GM18870 (cell line): ENCODE results near the gene NKIRAS2.

Experiments used
- ATAC-seq: cut with Tn5 transposase; IDR thresholded peaks from one replicate; pipeline ENCODE4 v1.9.1; 2021; ENCODE audit warnings: moderate library complexity; ENCODE audit not compliant: unreplicated experiment

Gene NKIRAS2

GRCh38 chr17:42025936-42026335 is 6.0 kb downstream of the NKIRAS2 start:
- no peak for ATAC-seq

- ATAC-seq, result no peak
Observed at GRCh38 chr17:42026857-42027589, 7.1 kb downstream of the NKIRAS2 start.

DNA sequence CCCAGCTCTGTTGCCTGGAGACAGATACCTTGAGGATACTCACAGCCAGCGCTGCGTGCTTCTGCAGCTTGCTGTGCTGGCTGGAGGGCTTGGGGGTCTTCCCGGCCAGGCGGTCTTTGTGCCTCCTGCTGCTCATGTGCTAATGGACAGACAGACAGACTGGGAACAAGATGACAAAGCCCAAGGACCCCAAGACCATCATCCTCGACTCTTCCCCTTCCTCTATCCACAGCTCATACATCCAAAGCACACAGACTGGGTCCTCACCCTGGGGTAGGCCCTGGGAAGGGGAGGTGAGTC is 7.7 kb downstream of the NKIRAS2 start:
- no peak for ATAC-seq

- ATAC-seq, result no peak
Observed at GRCh38 chr17:42027961-42028790, 8.3 kb downstream of the NKIRAS2 start.

DNA sequence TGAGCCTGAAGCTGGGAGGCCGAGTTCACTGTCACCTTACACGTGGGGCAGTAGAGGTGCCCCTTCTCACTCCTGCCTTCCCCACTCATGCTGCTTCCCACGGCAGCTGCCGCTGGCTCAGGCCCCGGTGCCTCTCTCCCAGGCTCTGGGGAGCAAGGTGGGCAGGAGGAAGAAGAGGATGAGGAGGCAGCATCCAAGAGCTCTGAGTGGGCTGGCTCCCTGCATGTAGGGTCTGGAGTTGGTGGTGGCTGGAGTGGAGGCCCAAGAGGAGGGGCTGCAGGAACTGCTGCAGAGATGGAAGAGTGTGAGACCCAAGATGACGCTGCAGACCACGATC is 8.9 kb downstream of the NKIRAS2 start:
- no peak for ATAC-seq

- no peak for ATAC-seq
Observed at GRCh38 chr17:42031584-42031983, 11.7 kb downstream of the NKIRAS2 start.

DNA sequence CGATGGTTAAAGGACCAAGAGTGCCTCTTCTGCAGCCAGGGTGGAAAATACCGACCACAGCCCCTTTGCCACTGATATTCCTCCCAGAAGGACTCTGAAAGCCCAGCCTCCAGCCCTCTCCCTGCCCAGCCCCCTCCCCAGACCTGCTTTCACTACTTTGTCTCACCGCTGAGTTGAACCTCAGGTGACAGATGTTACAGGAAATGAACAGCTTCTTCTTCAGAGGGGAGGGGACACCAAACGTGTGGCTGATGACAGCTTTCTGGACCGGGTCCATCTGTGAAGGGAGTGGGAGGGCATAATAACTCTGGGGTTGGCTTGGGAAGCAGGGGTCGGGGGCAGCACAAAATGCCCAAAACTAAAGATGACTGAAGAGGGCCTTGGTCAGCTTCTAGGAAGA is 14.2 kb downstream of the NKIRAS2 start:
- no peak for ATAC-seq

DNA sequence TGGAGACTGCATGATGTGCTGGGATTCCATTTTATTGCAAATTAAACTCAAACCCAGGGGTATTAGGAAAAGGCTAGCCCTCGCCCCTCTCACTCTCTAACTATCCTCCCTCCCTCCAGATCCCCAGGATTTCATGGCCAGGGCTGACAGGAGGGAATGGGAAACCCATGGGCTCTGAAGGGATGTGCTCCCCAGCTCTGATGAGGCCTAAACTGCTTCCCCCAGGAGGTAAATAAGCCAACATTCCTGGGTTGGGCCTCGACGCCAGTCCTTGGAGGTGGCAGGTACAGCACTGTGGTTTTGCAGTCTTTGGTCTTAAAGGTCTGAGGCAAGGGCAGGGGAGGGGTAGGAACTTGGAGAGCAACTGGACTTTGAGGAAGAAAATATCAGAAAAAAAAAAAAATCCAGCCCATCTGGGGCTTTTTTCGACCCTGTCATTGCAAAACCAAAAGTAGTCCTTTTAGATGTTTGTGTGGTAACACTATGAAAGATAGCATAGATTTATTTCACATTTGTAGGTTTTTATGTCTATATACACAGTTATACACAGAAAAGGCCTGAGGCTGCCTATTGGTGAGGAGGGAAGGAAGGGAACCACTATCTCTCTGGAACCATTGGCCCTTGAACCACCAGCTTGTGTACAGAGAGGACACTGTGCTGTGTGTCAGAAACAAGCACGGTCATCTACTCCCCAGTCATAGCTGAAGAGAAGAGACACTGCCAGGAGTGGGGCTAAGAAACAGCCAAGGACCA is 18.5 kb downstream of the NKIRAS2 start:
- ATAC-seq, result no peak

GRCh38 chr17:42039794-42040763 is 20.2 kb downstream of the NKIRAS2 start:
- ATAC-seq, result no peak

DNA sequence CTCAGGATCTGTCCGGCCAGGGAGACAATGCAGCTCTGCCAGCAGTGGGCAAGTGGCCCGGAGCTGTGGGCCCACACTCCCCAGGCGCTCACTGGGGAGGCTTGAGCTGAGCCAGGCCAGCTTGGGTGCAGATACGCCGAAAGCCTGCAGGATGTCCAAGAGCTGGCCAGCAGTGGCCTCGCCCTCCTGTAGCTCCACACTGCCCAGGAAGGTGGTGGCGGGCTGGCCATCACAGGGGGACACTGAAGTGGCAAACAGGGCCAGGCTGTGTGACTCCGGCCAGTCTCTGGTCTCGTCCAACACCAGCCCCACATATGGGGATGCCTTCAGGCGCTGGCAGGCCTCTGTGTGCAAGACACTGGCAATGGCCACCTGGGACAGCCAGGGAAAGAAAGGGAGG is 20.9 kb downstream of the NKIRAS2 start:
- no peak for ATAC-seq

GRCh38 chr17:42041619-42042018 is 21.7 kb downstream of the NKIRAS2 start:
- no peak for ATAC-seq

- no peak for ATAC-seq
Observed at GRCh38 chr17:42042598-42043319, 22.9 kb downstream of the NKIRAS2 start.

DNA sequence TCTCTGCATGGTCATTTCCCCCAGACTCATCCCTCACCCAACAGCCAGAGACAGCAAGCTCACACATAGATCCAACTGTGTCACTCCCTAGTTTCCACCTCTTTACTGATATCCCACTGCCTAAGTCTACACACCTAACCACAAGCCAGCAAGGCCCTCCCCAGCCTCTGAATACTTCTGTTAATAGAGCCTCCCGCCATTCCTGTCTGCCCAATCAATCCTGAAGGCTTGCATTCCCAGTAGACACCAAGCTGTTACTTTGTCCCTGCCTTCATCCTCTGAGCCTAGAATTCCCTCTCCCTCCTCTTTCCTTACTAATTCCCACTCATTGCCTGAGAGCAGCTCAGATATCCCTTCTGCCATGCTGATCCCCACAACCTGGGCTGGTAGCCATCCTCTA is 25.8 kb downstream of the NKIRAS2 start:
- ATAC-seq, result no peak

DNA sequence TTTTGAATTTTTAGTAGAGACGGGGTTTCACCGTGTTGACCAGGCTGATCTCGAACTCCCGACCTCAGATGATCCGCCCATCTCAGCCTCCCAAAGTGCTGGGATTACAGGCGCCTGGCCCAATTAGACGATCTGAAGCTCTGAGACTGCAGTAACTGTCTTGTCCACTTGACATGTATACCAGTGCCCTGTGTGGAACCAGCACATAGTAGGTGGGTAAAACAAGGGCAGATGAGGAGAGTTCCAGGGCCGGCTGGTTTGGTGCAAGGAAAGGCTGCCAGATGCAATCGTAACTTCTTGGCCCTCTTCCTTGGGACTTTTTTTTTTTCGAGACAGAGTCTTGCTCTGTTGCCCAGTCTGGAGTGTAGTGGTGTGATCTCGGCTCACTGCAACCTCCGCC is 27.5 kb downstream of the NKIRAS2 start:
- ATAC-seq, result no peak

DNA sequence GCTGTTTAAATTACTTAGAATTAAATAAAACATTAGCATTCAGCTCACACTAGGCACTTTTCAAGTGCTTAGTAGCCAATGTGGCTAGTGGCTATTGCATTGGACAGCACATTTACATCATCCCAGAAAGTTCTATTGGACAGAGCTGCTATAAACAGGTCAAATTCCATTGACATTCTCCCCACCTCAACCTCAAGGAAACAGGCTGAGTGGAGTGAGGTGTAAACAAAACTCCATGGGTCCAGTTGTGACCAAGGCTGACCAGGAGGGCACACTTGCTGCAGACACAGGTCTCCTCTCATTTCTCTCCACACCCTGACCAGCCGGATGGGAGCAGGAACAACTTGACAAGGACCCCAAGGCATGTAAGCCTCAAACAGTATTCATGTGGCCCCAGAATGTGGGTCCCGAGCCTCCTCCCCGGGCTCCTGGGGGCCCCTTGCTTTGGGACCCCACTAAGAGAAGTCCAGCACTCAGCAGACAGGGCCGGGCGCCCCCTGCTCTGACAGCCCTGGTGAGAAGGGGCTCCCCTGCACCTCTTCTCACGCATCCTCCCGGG is 30.0 kb downstream of the NKIRAS2 start:
- no peak for ATAC-seq

DNA sequence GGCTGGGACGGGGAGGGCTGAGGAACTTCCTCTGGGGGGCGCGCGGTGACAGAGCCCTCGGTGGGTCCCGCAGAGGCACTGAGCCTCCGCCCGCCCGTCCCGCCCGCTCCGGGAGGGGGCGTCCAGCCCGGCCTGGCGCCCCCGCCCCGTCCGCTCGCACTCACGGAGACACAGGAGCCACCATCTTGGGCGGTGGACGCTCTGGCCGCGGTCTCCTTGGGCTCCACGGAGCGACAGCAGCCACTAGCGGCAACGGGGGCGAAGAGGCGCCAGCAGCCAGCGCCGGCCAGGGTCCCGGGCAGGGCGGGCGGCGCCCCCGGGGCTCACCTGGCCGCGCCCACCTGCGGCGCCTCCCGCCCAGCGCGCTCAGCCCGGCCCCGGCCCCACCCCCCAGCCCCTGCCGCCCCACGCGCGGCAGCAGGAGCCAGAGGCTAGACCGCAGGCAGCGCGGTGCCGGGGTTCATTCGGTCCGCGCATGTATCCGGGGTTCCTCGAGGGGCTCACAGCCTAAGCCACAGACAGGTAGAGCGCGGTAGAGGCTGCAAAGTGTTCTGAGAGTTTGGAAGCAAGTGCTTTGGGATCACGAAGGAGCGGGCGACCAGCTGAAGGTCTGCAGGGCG is 30.6 kb downstream of the NKIRAS2 start, which contains the start of gene C17orf113:
Gene C17orf113 (minus strand): TSS at position 209 of the 620 bp plus-strand sequence. CDS start 7,225 bp downstream, outside the sequence.
- no peak for ATAC-seq

- no peak for ATAC-seq
Observed at GRCh38 chr17:42051013-42051400, 31.1 kb downstream of the NKIRAS2 start.

GRCh38 chr17:42051645-42052044 is 31.8 kb downstream of the NKIRAS2 start:
- no peak for ATAC-seq

- no peak for ATAC-seq
Observed at GRCh38 chr17:42052346-42052877, 32.5 kb downstream of the NKIRAS2 start.
